ENCODE measurements around the gene CHD1. TPM values are rescaled to one million over a fixed set of nuclear protein-coding genes. Genes with fewer than 3 reads are reported as not detected.

The CHD1 gene
- 50.6 TPM for total RNA-seq

DNA sequence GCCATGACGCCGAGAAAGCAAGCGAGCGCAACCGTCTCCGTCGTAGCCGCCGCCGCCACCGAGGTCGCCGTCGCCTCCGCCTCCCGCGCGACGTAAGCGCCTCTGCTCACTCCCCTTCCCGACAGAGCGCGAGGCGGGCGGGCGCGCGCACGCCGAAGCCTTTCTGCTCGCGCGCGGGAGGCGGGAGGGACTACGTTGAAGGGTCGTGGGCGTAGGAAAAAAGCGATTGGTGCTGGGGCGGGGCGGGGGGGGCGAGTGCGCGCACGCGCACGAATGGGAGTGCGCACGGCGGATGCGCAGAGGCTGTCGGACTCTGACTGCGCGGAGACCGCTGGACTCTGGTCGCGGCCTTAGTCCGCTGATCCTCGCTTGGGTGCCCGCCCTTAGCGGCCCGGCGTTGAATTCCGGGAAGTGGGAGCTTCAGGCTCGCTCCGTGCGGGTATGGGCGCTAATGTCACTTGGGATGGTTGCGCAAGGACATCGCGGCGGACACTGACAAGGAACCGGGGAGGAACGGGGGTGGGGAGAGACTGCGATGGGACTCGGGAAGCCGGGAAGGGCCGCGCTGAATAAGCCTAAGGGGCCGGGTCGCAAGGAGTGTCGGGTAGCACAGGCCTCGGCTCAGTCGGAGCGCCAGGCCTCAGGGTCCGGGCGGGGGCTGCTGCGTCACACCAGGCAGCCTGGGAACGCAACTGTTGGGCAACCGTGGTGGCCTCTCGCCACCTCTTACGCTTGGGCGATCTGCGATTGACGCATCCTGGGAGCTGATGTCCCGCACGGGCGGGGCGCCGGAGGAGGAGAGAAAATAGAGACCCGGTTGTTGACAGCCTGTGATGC lies at the start of gene CHD1:
CHD1 (minus strand) TSS at position 135 of the 837 bp plus-strand sequence. CDS start 2,621 bp downstream, outside the sequence.
- Histone ChIP-seq H3K36me3 (ENCODE audit: control insufficient read depth in 3 of 3, insufficient read depth in 3 of 3, low read length in 3 of 3) (peaks cover 0 to 4% (median 3%) of the 10 kb centered on the region in 3 donors), H3K9ac (ENCODE audit: low read depth in 1 of 3, low read length in 3 of 3) (peak within 1 kb of the TSS; percentile 100), H3K27me3 (ENCODE audit: control insufficient read depth in 3 of 3, insufficient read depth in 3 of 3, low read length in 3 of 3) (no peaks in the 10 kb centered on the region), H3K4me1 (ENCODE audit: control insufficient read depth in 3 of 3, insufficient read depth in 3 of 3, low read length in 3 of 3) (peaks cover 15 to 35% (median 32%) of the 10 kb centered on the region in 3 donors), H3K27ac (ENCODE audit: low read depth, low read length) (peak within 1 kb of the TSS; percentile 100), H3K9me3 (ENCODE audit: control insufficient read depth in 3 of 3, low read length in 3 of 3) (no peaks in the 10 kb centered on the region), H3K4me3 (ENCODE audit: low read length in 3 of 3) (peak within 1 kb of the TSS; percentile 88 to 97 (median 95))

DNA sequence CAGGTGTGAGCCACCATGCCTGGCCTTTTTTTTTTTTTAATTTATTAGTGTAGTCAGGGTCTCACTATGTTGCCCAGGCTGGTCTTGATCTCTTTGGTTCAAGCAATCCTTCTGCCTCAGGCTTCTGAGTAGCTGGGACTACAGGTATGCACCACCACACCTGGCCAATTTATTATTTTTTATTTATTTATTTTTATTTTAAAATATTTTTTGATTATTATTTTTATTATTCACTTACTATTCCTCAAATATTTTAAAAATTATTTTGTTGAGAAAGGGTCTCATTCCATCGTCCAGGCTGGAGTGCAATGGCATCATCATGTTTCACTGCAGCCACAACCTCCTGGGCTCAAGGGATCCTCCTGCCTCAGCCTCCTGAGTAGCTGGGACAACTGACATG lies 49.7 kb upstream of the CHD1 start:
- no peak overlapping the region for H3K27ac ChIP-seq (ENCODE audit: low read depth, low read length)
- H3K4me1 ChIP-seq (ENCODE audit: control insufficient read depth in 3 of 3, insufficient read depth in 3 of 3, low read length in 3 of 3) = peaks cover 0 to 3% (median 0%) of the 10 kb centered on the region in 3 donors
- H3K9ac ChIP-seq (ENCODE audit: low read depth in 1 of 3, low read length in 3 of 3) = no peak overlapping the region
- H3K4me3 ChIP-seq (ENCODE audit: low read length in 3 of 3) = no peak overlapping the region
- H3K27me3 ChIP-seq (ENCODE audit: control insufficient read depth in 3 of 3, insufficient read depth in 3 of 3, low read length in 3 of 3) = no peaks in the 10 kb centered on the region
- H3K9me3 ChIP-seq (ENCODE audit: control insufficient read depth in 3 of 3, low read length in 3 of 3) = no peaks in the 10 kb centered on the region
- no peaks in the 10 kb centered on the region for H3K36me3 ChIP-seq (ENCODE audit: control insufficient read depth in 3 of 3, insufficient read depth in 3 of 3, low read length in 3 of 3)

DNA sequence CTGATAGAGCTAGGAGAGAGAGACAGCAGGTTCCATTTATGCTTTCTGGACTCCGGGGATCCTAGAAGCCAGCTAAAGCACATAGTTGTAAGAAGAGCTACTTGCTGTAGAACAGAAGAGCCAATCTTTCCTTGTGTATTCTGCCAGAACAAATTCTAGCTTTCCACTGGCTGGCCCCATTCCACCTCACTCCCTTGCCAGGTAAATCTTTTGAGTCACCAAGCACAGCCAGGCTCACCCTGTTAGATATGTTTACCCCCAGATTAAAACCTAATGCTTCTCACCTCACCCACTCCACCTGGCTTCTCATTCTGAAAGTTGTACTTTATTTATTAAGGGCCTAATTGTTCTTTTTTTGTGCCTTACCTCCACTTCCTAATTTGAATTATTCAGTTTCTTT lies 48.9 kb upstream of the CHD1 start:
- no peak overlapping the region for H3K4me3 ChIP-seq (ENCODE audit: low read length in 3 of 3)
- H3K9ac ChIP-seq (ENCODE audit: low read depth in 1 of 3, low read length in 3 of 3) = no peak overlapping the region
- no peak overlapping the region for H3K27ac ChIP-seq (ENCODE audit: low read depth, low read length)
- peaks cover 0 to 3% (median 0%) of the 10 kb centered on the region in 3 donors for H3K4me1 ChIP-seq (ENCODE audit: control insufficient read depth in 3 of 3, insufficient read depth in 3 of 3, low read length in 3 of 3)
- H3K27me3 ChIP-seq (ENCODE audit: control insufficient read depth in 3 of 3, insufficient read depth in 3 of 3, low read length in 3 of 3) = no peaks in the 10 kb centered on the region
- no peaks in the 10 kb centered on the region for H3K36me3 ChIP-seq (ENCODE audit: control insufficient read depth in 3 of 3, insufficient read depth in 3 of 3, low read length in 3 of 3)
- H3K9me3 ChIP-seq (ENCODE audit: control insufficient read depth in 3 of 3, low read length in 3 of 3) = no peaks in the 10 kb centered on the region

DNA sequence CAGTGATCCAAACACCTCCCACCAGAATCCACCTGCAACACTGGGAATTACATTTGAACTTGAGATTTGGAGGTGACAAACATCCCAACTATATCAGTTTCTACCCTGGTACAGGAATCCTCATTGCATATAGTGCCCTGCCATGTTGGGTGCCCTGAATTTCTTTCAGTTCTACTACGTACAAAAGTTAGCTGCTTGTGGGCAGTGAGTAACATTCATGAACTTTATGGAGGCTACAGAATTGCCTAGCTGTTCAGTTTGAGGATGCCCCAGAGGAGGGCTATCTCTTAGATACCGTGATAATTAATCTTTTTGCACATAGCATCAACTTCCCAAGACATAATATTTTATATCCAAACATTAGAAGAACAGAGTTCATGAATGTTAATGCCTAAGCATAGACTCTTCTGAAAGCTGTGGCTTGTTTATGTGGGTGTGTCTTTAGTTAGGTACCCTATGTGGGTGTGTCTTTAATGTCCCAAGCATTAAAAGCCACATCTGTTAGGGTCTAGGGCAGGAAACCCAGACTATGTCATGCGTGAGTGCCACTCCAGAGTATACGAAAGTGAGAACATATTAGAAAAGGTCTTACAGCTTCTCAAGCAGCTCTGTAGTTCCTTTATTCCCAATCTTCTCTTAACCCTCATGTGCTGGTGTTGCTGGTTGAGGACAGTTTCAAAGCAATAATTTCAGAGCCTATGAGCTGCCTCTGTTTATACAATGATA lies 47.0 kb upstream of the CHD1 start:
- Histone ChIP-seq H3K4me3 (ENCODE audit: low read length in 3 of 3) (no peak overlapping the region), H3K36me3 (ENCODE audit: control insufficient read depth in 3 of 3, insufficient read depth in 3 of 3, low read length in 3 of 3) (no peaks in the 10 kb centered on the region), H3K27me3 (ENCODE audit: control insufficient read depth in 3 of 3, insufficient read depth in 3 of 3, low read length in 3 of 3) (no peaks in the 10 kb centered on the region), H3K9ac (ENCODE audit: low read depth in 1 of 3, low read length in 3 of 3) (no peak overlapping the region), H3K27ac (ENCODE audit: low read depth, low read length) (no peak overlapping the region), H3K9me3 (ENCODE audit: control insufficient read depth in 3 of 3, low read length in 3 of 3) (no peaks in the 10 kb centered on the region), H3K4me1 (ENCODE audit: control insufficient read depth in 3 of 3, insufficient read depth in 3 of 3, low read length in 3 of 3) (peaks cover 0 to 3% (median 0%) of the 10 kb centered on the region in 3 donors)

DNA sequence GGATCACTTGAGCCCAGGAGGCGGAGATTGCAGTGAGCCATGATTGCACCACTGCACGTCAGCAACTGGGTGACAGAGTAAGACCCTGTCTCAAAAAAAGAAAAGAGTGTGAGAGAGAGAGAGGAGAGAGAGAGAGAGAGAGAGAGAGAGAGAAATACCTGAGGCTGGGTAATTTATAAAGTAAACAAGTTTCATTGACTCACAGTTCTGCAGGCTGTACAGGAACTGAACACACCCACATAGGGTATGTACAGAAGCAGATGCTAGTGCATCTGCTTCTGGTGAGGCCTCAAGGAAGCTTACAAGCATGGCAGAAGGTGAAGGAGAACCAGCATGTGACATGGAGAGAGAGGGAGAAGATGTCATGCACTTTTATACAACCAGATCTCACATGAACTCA lies 46.4 kb upstream of the CHD1 start:
- H3K9me3 ChIP-seq (ENCODE audit: control insufficient read depth in 3 of 3, low read length in 3 of 3) = no peaks in the 10 kb centered on the region
- no peak overlapping the region for H3K4me3 ChIP-seq (ENCODE audit: low read length in 3 of 3)
- peaks cover 0 to 3% (median 0%) of the 10 kb centered on the region in 3 donors for H3K4me1 ChIP-seq (ENCODE audit: control insufficient read depth in 3 of 3, insufficient read depth in 3 of 3, low read length in 3 of 3)
- no peaks in the 10 kb centered on the region for H3K36me3 ChIP-seq (ENCODE audit: control insufficient read depth in 3 of 3, insufficient read depth in 3 of 3, low read length in 3 of 3)
- H3K9ac ChIP-seq (ENCODE audit: low read depth in 1 of 3, low read length in 3 of 3) = no peak overlapping the region
- no peaks in the 10 kb centered on the region for H3K27me3 ChIP-seq (ENCODE audit: control insufficient read depth in 3 of 3, insufficient read depth in 3 of 3, low read length in 3 of 3)
- H3K27ac ChIP-seq (ENCODE audit: low read depth, low read length) = no peak overlapping the region

DNA sequence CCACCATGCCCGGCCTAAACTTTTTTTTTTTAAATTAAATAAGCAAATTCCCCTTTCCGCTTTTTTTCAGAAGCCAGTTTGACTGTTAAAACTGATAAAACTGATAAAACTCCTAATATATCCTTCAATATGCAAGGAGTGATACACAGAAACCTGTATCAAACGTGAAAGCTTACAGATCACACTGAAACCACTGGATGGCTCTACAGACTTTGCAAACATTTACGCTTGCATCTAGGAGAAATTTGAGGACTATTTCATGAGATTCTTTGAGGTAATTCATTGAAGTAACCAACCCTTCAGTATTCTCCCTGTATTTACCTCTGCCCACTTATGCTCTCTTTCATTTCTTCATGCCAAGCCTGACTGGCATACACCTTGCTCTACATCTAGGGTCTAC lies 40.6 kb upstream of the CHD1 start:
- H3K36me3 ChIP-seq (ENCODE audit: control insufficient read depth in 3 of 3, insufficient read depth in 3 of 3, low read length in 3 of 3) = no peaks in the 10 kb centered on the region
- H3K9ac ChIP-seq (ENCODE audit: low read depth in 1 of 3, low read length in 3 of 3) = no peak overlapping the region
- H3K4me1 ChIP-seq (ENCODE audit: control insufficient read depth in 3 of 3, insufficient read depth in 3 of 3, low read length in 3 of 3) = no peaks in the 10 kb centered on the region
- no peak overlapping the region for H3K4me3 ChIP-seq (ENCODE audit: low read length in 3 of 3)
- no peaks in the 10 kb centered on the region for H3K9me3 ChIP-seq (ENCODE audit: control insufficient read depth in 3 of 3, low read length in 3 of 3)
- H3K27ac ChIP-seq (ENCODE audit: low read depth, low read length) = no peak overlapping the region
- H3K27me3 ChIP-seq (ENCODE audit: control insufficient read depth in 3 of 3, insufficient read depth in 3 of 3, low read length in 3 of 3) = no peaks in the 10 kb centered on the region

DNA sequence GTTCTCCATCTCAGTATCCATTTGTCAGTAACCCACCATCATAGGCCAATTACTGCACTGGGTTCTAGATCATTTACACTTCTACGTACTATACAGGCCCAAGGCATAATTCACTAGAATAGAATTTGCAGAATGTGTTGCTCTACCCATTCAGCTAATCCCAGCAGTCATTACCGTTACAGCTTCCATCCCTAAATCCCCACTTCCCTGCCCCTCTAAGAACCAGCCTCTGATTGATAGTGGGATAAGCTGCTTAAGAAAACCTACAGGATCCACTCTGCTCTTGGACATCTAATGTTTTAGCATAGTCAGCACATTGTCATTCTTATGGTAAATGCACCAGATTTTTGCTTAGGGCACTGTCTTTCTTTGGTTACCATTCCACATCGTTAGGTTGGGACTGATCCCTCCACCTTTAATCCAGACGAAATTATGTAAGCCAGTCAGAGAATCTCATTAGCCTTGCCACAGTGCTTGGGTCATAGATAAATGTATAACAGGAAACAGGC lies 39.3 kb upstream of the CHD1 start:
- Histone ChIP-seq H3K27me3 (ENCODE audit: control insufficient read depth in 3 of 3, insufficient read depth in 3 of 3, low read length in 3 of 3) (no peaks in the 10 kb centered on the region), H3K4me1 (ENCODE audit: control insufficient read depth in 3 of 3, insufficient read depth in 3 of 3, low read length in 3 of 3) (no peaks in the 10 kb centered on the region), H3K27ac (ENCODE audit: low read depth, low read length) (no peak overlapping the region), H3K4me3 (ENCODE audit: low read length in 3 of 3) (no peak overlapping the region), H3K9ac (ENCODE audit: low read depth in 1 of 3, low read length in 3 of 3) (no peak overlapping the region), H3K9me3 (ENCODE audit: control insufficient read depth in 3 of 3, low read length in 3 of 3) (no peaks in the 10 kb centered on the region), H3K36me3 (ENCODE audit: control insufficient read depth in 3 of 3, insufficient read depth in 3 of 3, low read length in 3 of 3) (no peaks in the 10 kb centered on the region)

DNA sequence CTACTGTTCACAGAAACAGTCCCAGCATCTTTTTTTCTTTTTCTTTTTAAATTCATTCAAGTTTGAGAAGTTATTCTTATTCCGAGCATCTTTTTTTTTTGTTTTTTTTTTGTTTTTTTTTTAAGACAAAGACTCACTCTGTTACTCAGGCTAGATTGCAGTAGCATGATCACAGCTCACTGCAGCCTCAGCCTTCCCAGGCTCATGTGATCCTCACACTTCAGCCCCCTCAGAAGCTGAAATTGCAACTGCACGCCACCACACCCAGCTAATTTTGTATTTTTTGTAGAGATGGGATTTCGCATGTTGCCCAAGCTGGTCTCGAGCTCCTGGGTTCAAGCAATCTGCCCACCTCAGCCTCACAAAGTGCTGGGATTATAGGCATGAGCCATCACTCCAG lies 36.4 kb upstream of the CHD1 start:
- no peaks in the 10 kb centered on the region for H3K36me3 ChIP-seq (ENCODE audit: control insufficient read depth in 3 of 3, insufficient read depth in 3 of 3, low read length in 3 of 3)
- no peak overlapping the region for H3K4me3 ChIP-seq (ENCODE audit: low read length in 3 of 3)
- H3K9ac ChIP-seq (ENCODE audit: low read depth in 1 of 3, low read length in 3 of 3) = no peak overlapping the region
- no peak overlapping the region for H3K27ac ChIP-seq (ENCODE audit: low read depth, low read length)
- no peaks in the 10 kb centered on the region for H3K27me3 ChIP-seq (ENCODE audit: control insufficient read depth in 3 of 3, insufficient read depth in 3 of 3, low read length in 3 of 3)
- no peaks in the 10 kb centered on the region for H3K4me1 ChIP-seq (ENCODE audit: control insufficient read depth in 3 of 3, insufficient read depth in 3 of 3, low read length in 3 of 3)
- no peaks in the 10 kb centered on the region for H3K9me3 ChIP-seq (ENCODE audit: control insufficient read depth in 3 of 3, low read length in 3 of 3)

DNA sequence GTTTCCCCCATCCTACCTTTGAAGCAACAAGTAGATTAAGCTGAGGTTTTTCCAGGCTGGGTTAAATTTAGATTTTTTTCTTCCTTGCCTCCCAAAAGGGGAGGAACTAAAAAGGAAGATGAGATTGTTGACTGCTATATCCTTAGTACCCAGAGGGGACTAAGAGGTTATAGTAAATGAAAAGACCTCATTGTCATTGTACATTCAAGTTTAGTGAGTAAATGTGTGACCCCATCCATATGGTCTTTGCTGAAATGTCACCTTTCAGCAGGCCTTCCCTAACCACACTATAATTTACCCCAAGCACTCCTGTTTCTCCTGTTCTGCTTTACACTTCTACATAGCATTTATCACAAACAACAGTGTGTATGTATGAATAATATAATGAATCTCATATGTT lies 35.8 kb upstream of the CHD1 start:
- Histone ChIP-seq H3K36me3 (ENCODE audit: control insufficient read depth in 3 of 3, insufficient read depth in 3 of 3, low read length in 3 of 3) (no peaks in the 10 kb centered on the region), H3K9me3 (ENCODE audit: control insufficient read depth in 3 of 3, low read length in 3 of 3) (no peaks in the 10 kb centered on the region), H3K4me3 (ENCODE audit: low read length in 3 of 3) (no peak overlapping the region), H3K27me3 (ENCODE audit: control insufficient read depth in 3 of 3, insufficient read depth in 3 of 3, low read length in 3 of 3) (no peaks in the 10 kb centered on the region), H3K4me1 (ENCODE audit: control insufficient read depth in 3 of 3, insufficient read depth in 3 of 3, low read length in 3 of 3) (no peaks in the 10 kb centered on the region), H3K27ac (ENCODE audit: low read depth, low read length) (no peak overlapping the region), H3K9ac (ENCODE audit: low read depth in 1 of 3, low read length in 3 of 3) (no peak overlapping the region)

DNA sequence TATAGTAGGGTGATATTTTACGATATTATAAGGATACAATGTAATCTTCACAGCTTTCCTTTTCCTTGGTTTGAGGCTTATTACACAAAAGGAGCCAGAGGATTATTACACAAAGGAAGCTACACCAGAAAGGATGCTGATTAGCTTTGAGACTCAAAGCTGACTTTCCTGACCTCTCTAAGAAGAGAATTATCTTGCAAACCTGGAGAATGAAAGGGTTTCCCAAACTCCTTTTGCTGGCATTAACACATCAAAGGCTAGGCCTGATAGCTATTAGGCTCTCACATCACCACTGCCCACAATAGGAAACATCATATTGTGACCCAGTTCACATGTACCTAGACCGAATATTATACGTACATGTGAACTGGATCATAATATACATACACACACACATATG lies 34.2 kb upstream of the CHD1 start:
- H3K27me3 ChIP-seq (ENCODE audit: control insufficient read depth in 3 of 3, insufficient read depth in 3 of 3, low read length in 3 of 3) = no peaks in the 10 kb centered on the region
- no peaks in the 10 kb centered on the region for H3K4me1 ChIP-seq (ENCODE audit: control insufficient read depth in 3 of 3, insufficient read depth in 3 of 3, low read length in 3 of 3)
- H3K9ac ChIP-seq (ENCODE audit: low read depth in 1 of 3, low read length in 3 of 3) = no peak overlapping the region
- no peaks in the 10 kb centered on the region for H3K9me3 ChIP-seq (ENCODE audit: control insufficient read depth in 3 of 3, low read length in 3 of 3)
- H3K4me3 ChIP-seq (ENCODE audit: low read length in 3 of 3) = no peak overlapping the region
- no peaks in the 10 kb centered on the region for H3K36me3 ChIP-seq (ENCODE audit: control insufficient read depth in 3 of 3, insufficient read depth in 3 of 3, low read length in 3 of 3)
- H3K27ac ChIP-seq (ENCODE audit: low read depth, low read length) = no peak overlapping the region

Data from skeletal muscle tissue (tissue), 4 donors.